ENCODE results near the gene IL6.
"Not testable (repeated sequence)": the region's sequence is repeated elsewhere in the genome, so short reads cannot be mapped to it uniquely, and the experiment has no call there.

The IL6 gene

GRCh38 chr7:22759721-22760120 lies 32.7 kb downstream of the IL6 start:
- no peak overlapping the region for H3K4me3 ChIP-seq (ENCODE audit: low read depth, low read length)
- no peak for TF ChIP-seq CTCF (IDR thresholded peaks at IDR 0.05; ENCODE audit: low read depth, low read length)

- no peak for TF ChIP-seq CTCF (IDR thresholded peaks at IDR 0.05; ENCODE audit: low read depth, low read length)
- no peak overlapping the region for H3K4me3 ChIP-seq (ENCODE audit: low read depth, low read length)
Observed at GRCh38 chr7:22762866-22763265, 35.9 kb downstream of the IL6 start.

- TF ChIP-seq CTCF (IDR thresholded peaks at IDR 0.05; ENCODE audit: low read depth, low read length): no peak
- H3K4me3 ChIP-seq (ENCODE audit: low read depth, low read length): no peak overlapping the region
Observed at GRCh38 chr7:22765609-22766008, 38.6 kb downstream of the IL6 start.

GRCh38 chr7:22771194-22771871 lies 44.3 kb downstream of the IL6 start:
- no peak overlapping the region for H3K4me3 ChIP-seq (ENCODE audit: low read depth, low read length)
- no peak for TF ChIP-seq CTCF (IDR thresholded peaks at IDR 0.05; ENCODE audit: low read depth, low read length)

- no peak overlapping the region for H3K4me3 ChIP-seq (ENCODE audit: low read depth, low read length)
- TF ChIP-seq CTCF (IDR thresholded peaks at IDR 0.05; ENCODE audit: low read depth, low read length): no peak
Observed at GRCh38 chr7:22771872-22772228, 44.9 kb downstream of the IL6 start.

GRCh38 chr7:22772885-22773284 lies 45.9 kb downstream of the IL6 start:
- H3K4me3 ChIP-seq (ENCODE audit: low read depth, low read length): no peak overlapping the region
- TF ChIP-seq CTCF (IDR thresholded peaks at IDR 0.05; ENCODE audit: low read depth, low read length): no peak

- H3K4me3 ChIP-seq (ENCODE audit: low read depth, low read length): no peak overlapping the region
- no peak for TF ChIP-seq CTCF (IDR thresholded peaks at IDR 0.05; ENCODE audit: low read depth, low read length)
Observed at GRCh38 chr7:22776964-22777363, 50.0 kb downstream of the IL6 start.

GRCh38 chr7:22779730-22780323 lies 52.8 kb downstream of the IL6 start:
- H3K4me3 ChIP-seq (ENCODE audit: low read depth, low read length): not testable (repeated sequence)
